ENCODE measurements around the gene PIR.

PIR gene

GRCh38 chrX:15384304-15384703, 108.8 kb downstream of the PIR start, which contains the start of gene VEGFD:
VEGFD (minus strand) TSS chrX:15384413; CDS start chrX:15383946, 467 bp downstream.
- ChIA-PET POLR2A (no interaction called here), CTCF (no interaction called here)
- no peak for TF ChIP-seq CTCF (IDR thresholded peaks at IDR 0.05; ENCODE audit: control extremely low read depth, extremely low read depth, low read depth, missing control alignments)
- no peak for DNase-seq (ENCODE audit: extremely low spot score)

- TF ChIP-seq CTCF (IDR thresholded peaks at IDR 0.05; ENCODE audit: control extremely low read depth, extremely low read depth, low read depth, missing control alignments) = no peak
- DNase-seq (ENCODE audit: extremely low spot score) = no peak
- ChIA-PET POLR2A (no interaction called here), CTCF (interaction anchor here (0.9 to 2.3 kb wide), 5 partner anchors 10 to 89 kb away, joined by 3 to 9 read pairs (median 4); no protein-coding TSS in a partner anchor)
Measured at GRCh38 chrX:15382813-15383212, 110.3 kb downstream of the PIR start.

- no peak for DNase-seq (ENCODE audit: extremely low spot score)
- no peak for TF ChIP-seq CTCF (IDR thresholded peaks at IDR 0.05; ENCODE audit: control extremely low read depth, extremely low read depth, low read depth, missing control alignments)
- POLR2A ChIA-PET = no interaction called here
- CTCF ChIA-PET = no interaction called here
Measured at GRCh38 chrX:15376956-15377355, 116.2 kb downstream of the PIR start.

GRCh38 chrX:15373976-15374375, 119.2 kb downstream of the PIR start:
- POLR2A ChIA-PET = no interaction called here
- no peak for DNase-seq (ENCODE audit: extremely low spot score)
- TF ChIP-seq CTCF (IDR thresholded peaks at IDR 0.05; ENCODE audit: control extremely low read depth, extremely low read depth, low read depth, missing control alignments) = no peak
- CTCF ChIA-PET = interaction anchor here (0.9 to 1.6 kb wide), 3 partner anchors 14 to 25 kb away, joined by 3 to 4 read pairs (median 4); no protein-coding TSS in a partner anchor

- ChIA-PET CTCF (interaction anchor here (1.4 kb wide), 1 partner anchor 17 kb away, joined by 6 read pairs; no protein-coding TSS in a partner anchor), POLR2A (interaction anchor here (0.6 kb wide), 1 partner anchor 14 kb away, joined by 3 read pairs; no protein-coding TSS in a partner anchor)
- TF ChIP-seq CTCF (IDR thresholded peaks at IDR 0.05; ENCODE audit: control extremely low read depth, extremely low read depth, low read depth, missing control alignments) = no peak
- no peak for DNase-seq (ENCODE audit: extremely low spot score)
Measured at GRCh38 chrX:15366506-15367352, 126.4 kb downstream of the PIR start.

- DNase-seq (ENCODE audit: extremely low spot score) = no peak
- ChIA-PET CTCF (interaction anchor here (1.1 to 3.0 kb wide), 4 partner anchors 10 to 110 kb away, joined by 3 to 17 read pairs (median 3); no protein-coding TSS in a partner anchor), POLR2A (no interaction called here)
- TF ChIP-seq CTCF (IDR thresholded peaks at IDR 0.05; ENCODE audit: control extremely low read depth, extremely low read depth, low read depth, missing control alignments) = no peak
Measured at GRCh38 chrX:15359701-15360100, 133.4 kb downstream of the PIR start.

Measured in GM10248 (cell line).